Lung (tissue), 12 donors: ENCODE results near the gene ERP27. TPM values are rescaled to one million over a fixed set of nuclear protein-coding genes. Genes with fewer than 3 reads are reported as not detected.

Experiments used
- ATAC-seq: fragments of 200-7000 bp; cut with Tn5 transposase; one replicate; pipeline ENCODE4 v1.9.1; 2020; ENCODE audit warnings: moderate number of reproducible peaks; ENCODE audit not compliant: insufficient read depth, low FRiP score
- DNase-seq, 3 donors: peaks; one replicate each; pipeline ENCODE4 v3.0.0-alpha.2; 2013 to 2017
- H3K27ac ChIP-seq, 2 donors: one replicate each; pipeline ENCODE4 v1.5.1; 2013; ENCODE audit warnings: mild to moderate bottlenecking in 2 of 2, moderate library complexity in 2 of 2, control low read depth in 1 of 2, inconsistent platforms in 1 of 2, low read depth in 1 of 2, low read length in 1 of 2
- H3K27me3 ChIP-seq, 3 donors: one replicate each; pipeline ENCODE4 v1.5.1; 2013; ENCODE audit warnings: low read length in 2 of 3; ENCODE audit not compliant: control insufficient read depth in 3 of 3, insufficient read depth in 3 of 3
- H3K36me3 ChIP-seq, 4 donors: one replicate each; pipeline ENCODE4 v1.5.1; 2013; ENCODE audit warnings: low read length in 4 of 4, mild to moderate bottlenecking in 1 of 4, moderate library complexity in 1 of 4; ENCODE audit not compliant: control insufficient read depth in 4 of 4, insufficient read depth in 4 of 4
- H3K4me1 ChIP-seq, 5 donors: one replicate each; pipeline ENCODE4 v1.5.1; 2013; ENCODE audit warnings: low read length in 5 of 5, mild to moderate bottlenecking in 2 of 5, moderate library complexity in 1 of 5; ENCODE audit not compliant: control insufficient read depth in 5 of 5, insufficient read depth in 5 of 5
- H3K4me3 ChIP-seq: one replicate; pipeline ENCODE4 v1.5.1; 2013; ENCODE audit warnings: mild to moderate bottlenecking, control low read depth, moderate library complexity
- H3K9ac ChIP-seq, 2 donors: one replicate each; pipeline ENCODE4 v1.5.1; 2013; ENCODE audit warnings: low read length in 2 of 2, control low read depth in 1 of 2; ENCODE audit not compliant: insufficient read depth in 1 of 2
- H3K9me3 ChIP-seq, 4 donors: one replicate each; pipeline ENCODE4 v1.5.1; 2013; ENCODE audit warnings: low read length in 3 of 4, mild to moderate bottlenecking in 1 of 4, moderate library complexity in 1 of 4; ENCODE audit not compliant: control insufficient read depth in 4 of 4, insufficient read depth in 3 of 4
- CTCF ChIP-seq: IDR thresholded peaks from 2 replicates; pipeline ENCODE4 v1.5.1; 2012; ENCODE audit warnings: mild to moderate bottlenecking; ENCODE audit errors: control extremely low read depth, extremely low read depth
- WGBS, 2 donors: extraction: QIAGEN DNeasy Blood & Tissue Kit; methylation state at CpG; one replicate each; pipeline ENCODE4 v1.1.7; 2013; 5-methylcytosine and 5-hydroxymethylcytosine counted together
- polyA plus RNA-seq, 2 donors: library from polyadenylated mRNA; stranded (reverse); fragments of 200-250 nt; gene quantifications; one replicate each; pipeline ENCODE4 v1.2.1, GENCODE V29; 2013
- total RNA-seq, 2 donors: library from RNA; depleted of rRNA in 1 of 2; stranded (reverse); fragments of >200 nt in 1 of 2; gene quantifications; one replicate each; pipeline ENCODE4 v1.2.1, GENCODE V29; 2014 to 2021
- donor health status: control.
- donor health status: control.
- donor health status: Bipolar disorder and iron deficiency.
- donor health status: healthy.
- donor health status: DM: yes; HTN: yes; CAD: no.

The ERP27 gene
- total and polyA plus RNA-seq, 4 donors, result 1.9 to 64.6 (median 10.4) TPM

- H3K4me3 ChIP-seq, result no peak overlapping the region
- no peaks in the 10 kb centered on the region for H3K27me3 ChIP-seq
- H3K9me3 ChIP-seq, result no peaks in the 10 kb centered on the region
- no peak overlapping the region for H3K27ac ChIP-seq
- 78 to 81% methylated on average over 7 of the region's 7 CpGs for WGBS, 2 donors
- no peak overlapping the region for H3K9ac ChIP-seq
- ATAC-seq, result no peak
- H3K4me1 ChIP-seq, result peaks cover 0 to 44% (median 12%) of the 10 kb centered on the region in 5 donors
- H3K36me3 ChIP-seq, result no peaks in the 10 kb centered on the region
- peak; percentile 30 to 88 (median 86) for DNase-seq
- no peak for TF ChIP-seq CTCF
Observed at GRCh38 chr12:14896521-14897169, 41.7 kb downstream of the ERP27 start.

GRCh38 chr12:14893506-14894250 is 44.7 kb downstream of the ERP27 start:
- H3K27ac ChIP-seq, result peak overlapping the region in 1 of 2 donors; percentile 64
- H3K27me3 ChIP-seq, result no peaks in the 10 kb centered on the region
- peaks cover 0 to 64% (median 5%) of the 10 kb centered on the region in 5 donors for H3K4me1 ChIP-seq
- WGBS, 2 donors, result 58 to 77% methylated on average over 5 of the region's 5 CpGs
- TF ChIP-seq CTCF, result no peak
- no peak overlapping the region for H3K4me3 ChIP-seq
- ATAC-seq, result no peak
- H3K9me3 ChIP-seq, result no peaks in the 10 kb centered on the region
- no peaks in the 10 kb centered on the region for H3K36me3 ChIP-seq
- peak in 2 of 3 donors; percentile 67 to 75 for DNase-seq
- no peak overlapping the region for H3K9ac ChIP-seq

DNA sequence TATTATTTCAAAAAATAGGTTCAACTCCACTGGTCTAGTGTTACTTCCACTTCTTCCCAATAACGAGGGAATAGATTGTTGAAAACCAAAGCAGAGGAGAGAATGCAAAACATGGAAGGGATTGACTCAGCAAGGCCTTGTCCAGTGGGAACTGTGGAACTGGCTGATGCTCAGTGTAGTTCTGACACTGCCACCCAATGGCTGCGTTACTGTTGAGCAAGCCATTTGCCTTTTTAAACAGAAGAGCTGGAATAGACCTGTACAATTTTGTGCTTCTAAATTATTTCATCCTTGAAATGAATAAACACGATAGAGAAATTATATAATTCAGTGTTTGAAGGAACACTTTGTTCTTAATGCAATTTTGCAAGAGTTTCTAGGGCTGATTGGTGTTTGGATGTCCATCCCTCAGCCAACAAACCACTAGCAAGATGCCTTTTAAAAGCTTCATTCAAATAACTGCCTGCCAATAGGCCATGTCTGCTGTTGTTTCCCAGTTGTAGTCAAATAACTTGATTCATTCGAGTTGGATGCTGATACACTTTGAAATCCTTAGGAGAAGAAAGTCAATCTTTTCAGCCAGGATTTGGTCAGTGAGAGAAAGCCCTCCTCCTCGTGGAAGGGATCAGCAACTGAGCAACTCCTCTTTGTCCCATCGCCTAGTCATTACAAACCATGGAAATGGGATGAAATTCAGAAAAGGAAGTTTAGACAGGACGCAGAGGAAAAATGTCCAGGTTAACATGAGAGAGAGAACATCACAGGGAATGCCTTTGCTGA is 45.4 kb downstream of the ERP27 start:
- H3K9ac ChIP-seq, result no peak overlapping the region
- no peaks in the 10 kb centered on the region for H3K27me3 ChIP-seq
- no peak for TF ChIP-seq CTCF
- ATAC-seq, result peak; percentile 43
- no peaks in the 10 kb centered on the region for H3K9me3 ChIP-seq
- WGBS, 2 donors, result 67 to 77% methylated on average over 7 of the region's 7 CpGs
- peak overlapping the region; percentile 6 to 64 for H3K27ac ChIP-seq
- H3K36me3 ChIP-seq, result no peaks in the 10 kb centered on the region
- DNase-seq, result peak in 2 of 3 donors; percentile 21 to 52
- peaks cover 0 to 64% (median 5%) of the 10 kb centered on the region in 5 donors for H3K4me1 ChIP-seq
- no peak overlapping the region for H3K4me3 ChIP-seq
